Measurements from ENCODE around the gene EEF1A1. TPM values are rescaled to one million over a fixed set of nuclear protein-coding genes. Genes with fewer than 3 reads are reported as not detected.

The EEF1A1 gene
- 10,580 TPM for total RNA-seq

DNA sequence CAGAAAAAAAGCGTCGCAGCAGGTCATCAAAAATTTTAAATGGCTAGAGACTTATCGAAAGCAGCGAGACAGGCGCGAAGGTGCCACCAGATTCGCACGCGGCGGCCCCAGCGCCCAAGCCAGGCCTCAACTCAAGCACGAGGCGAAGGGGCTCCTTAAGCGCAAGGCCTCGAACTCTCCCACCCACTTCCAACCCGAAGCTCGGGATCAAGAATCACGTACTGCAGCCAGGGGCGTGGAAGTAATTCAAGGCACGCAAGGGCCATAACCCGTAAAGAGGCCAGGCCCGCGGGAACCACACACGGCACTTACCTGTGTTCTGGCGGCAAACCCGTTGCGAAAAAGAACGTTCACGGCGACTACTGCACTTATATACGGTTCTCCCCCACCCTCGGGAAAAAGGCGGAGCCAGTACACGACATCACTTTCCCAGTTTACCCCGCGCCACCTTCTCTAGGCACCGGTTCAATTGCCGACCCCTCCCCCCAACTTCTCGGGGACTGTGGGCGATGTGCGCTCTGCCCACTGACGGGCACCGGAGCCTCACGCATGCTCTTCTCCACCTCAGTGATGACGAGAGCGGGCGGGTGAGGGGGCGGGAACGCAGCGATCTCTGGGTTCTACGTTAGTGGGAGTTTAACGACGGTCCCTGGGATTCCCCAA, at the start of gene EEF1A1:
Gene EEF1A1 (minus strand): TSS at position 345 of the 663 bp plus-strand sequence. CDS start 1,006 bp downstream, outside the sequence.

Small RNA genes lying within 50 kb of the gene (small RNA-seq; reads per million reads assigned to genes)
- gene AL603910.2 (ENCODE audit: low replicate concordance), result not detected
- not detected for gene RN7SL827P (ENCODE audit: low replicate concordance)

Other genes starting within 250 kb of the EEF1A1 start
- not detected for gene DPPA5, start 166.8 kb downstream of the EEF1A1 start, total RNA-seq
- gene KHDC3L, start 158.4 kb downstream of the EEF1A1 start, total RNA-seq, result not detected
- gene OOEP, start 151.1 kb downstream of the EEF1A1 start, total RNA-seq, result not detected
- 0.31 TPM for gene DDX43, start 126.2 kb downstream of the EEF1A1 start, total RNA-seq
- 1.6 TPM for gene CGAS, start 68.7 kb downstream of the EEF1A1 start, total RNA-seq
- 29.7 TPM for gene MTO1, start 59.3 kb downstream of the EEF1A1 start, total RNA-seq
- 27.9 TPM for gene SLC17A5, start 133.0 kb upstream of the EEF1A1 start, total RNA-seq
- 1.9 TPM for gene CD109, start 175.2 kb upstream of the EEF1A1 start, total RNA-seq